ENCODE measurements around the gene ZBTB16.
A peak's percentile ranks its signal among the peaks of the same experiment; 100 is the strongest.

ZBTB16 gene

GRCh38 chr11:114087025-114087424 lies 27.5 kb downstream of the ZBTB16 start:
- DNase-seq (ENCODE audit: low spot score) = no peak
- peaks cover 4% of the 10 kb centered on the region for H3K36me3 ChIP-seq (ENCODE audit: low read depth)
- H3K4me1 ChIP-seq (ENCODE audit: insufficient read depth, poor library complexity, severe bottlenecking) = peaks cover 7% of the 10 kb centered on the region
- no peak overlapping the region for H3K27ac ChIP-seq (ENCODE audit: poor library complexity, severe bottlenecking)
- H3K27me3 ChIP-seq (ENCODE audit: insufficient read depth, poor library complexity, severe bottlenecking) = no peaks in the 10 kb centered on the region
- no peaks in the 10 kb centered on the region for H3K9me3 ChIP-seq (ENCODE audit: severe bottlenecking)
- H3K4me3 ChIP-seq (ENCODE audit: severe bottlenecking) = no peak overlapping the region
- no peak for ATAC-seq (ENCODE audit: low read depth)
- no peak for TF ChIP-seq CTCF (IDR thresholded peaks at IDR 0.05; ENCODE audit: poor library complexity, severe bottlenecking)

GRCh38 chr11:114088216-114088615 lies 28.7 kb downstream of the ZBTB16 start:
- H3K4me3 ChIP-seq (ENCODE audit: severe bottlenecking) = no peak overlapping the region
- H3K27ac ChIP-seq (ENCODE audit: poor library complexity, severe bottlenecking) = no peak overlapping the region
- no peaks in the 10 kb centered on the region for H3K9me3 ChIP-seq (ENCODE audit: severe bottlenecking)
- no peak for TF ChIP-seq CTCF (IDR thresholded peaks at IDR 0.05; ENCODE audit: poor library complexity, severe bottlenecking)
- ATAC-seq (ENCODE audit: low read depth) (peak; percentile 37; the same call in 1 of the 3 replicates), DNase-seq (ENCODE audit: low spot score) (no peak)
- no peaks in the 10 kb centered on the region for H3K27me3 ChIP-seq (ENCODE audit: insufficient read depth, poor library complexity, severe bottlenecking)
- peaks cover 7% of the 10 kb centered on the region for H3K4me1 ChIP-seq (ENCODE audit: insufficient read depth, poor library complexity, severe bottlenecking)
- peaks cover 4% of the 10 kb centered on the region; the same call in 1 of the 2 replicates for H3K36me3 ChIP-seq (ENCODE audit: low read depth)

DNA sequence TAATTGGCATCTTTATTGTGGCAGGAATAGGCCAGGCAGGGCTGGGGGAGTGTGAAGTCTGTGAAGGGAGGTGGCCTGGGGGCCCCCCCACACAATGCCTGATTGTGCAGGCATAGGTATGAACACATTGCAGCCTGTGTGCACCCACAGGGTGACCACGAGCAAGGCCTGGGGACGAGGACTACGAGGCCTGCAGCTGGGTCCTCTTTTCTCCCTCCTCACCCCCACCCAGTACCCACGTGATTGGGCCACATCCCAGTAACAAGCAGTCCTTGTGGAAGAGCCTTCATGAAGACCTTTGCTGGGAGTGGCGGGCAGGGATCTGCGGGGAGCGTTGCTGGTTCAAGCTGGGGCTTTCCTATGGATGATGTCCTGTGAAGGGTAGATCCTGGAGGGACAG lies 29.3 kb downstream of the ZBTB16 start:
- no peak for TF ChIP-seq CTCF (IDR thresholded peaks at IDR 0.05; ENCODE audit: poor library complexity, severe bottlenecking)
- H3K9me3 ChIP-seq (ENCODE audit: severe bottlenecking) = no peaks in the 10 kb centered on the region
- H3K36me3 ChIP-seq (ENCODE audit: low read depth) = peaks cover 4% of the 10 kb centered on the region; the same call in 1 of the 2 replicates
- H3K4me3 ChIP-seq (ENCODE audit: severe bottlenecking) = no peak overlapping the region
- no peaks in the 10 kb centered on the region for H3K27me3 ChIP-seq (ENCODE audit: insufficient read depth, poor library complexity, severe bottlenecking)
- no peak for ATAC-seq (ENCODE audit: low read depth)
- no peak overlapping the region for H3K27ac ChIP-seq (ENCODE audit: poor library complexity, severe bottlenecking)
- DNase-seq (ENCODE audit: low spot score) = no peak
- H3K4me1 ChIP-seq (ENCODE audit: insufficient read depth, poor library complexity, severe bottlenecking) = peaks cover 7% of the 10 kb centered on the region

GRCh38 chr11:114089748-114090147 lies 30.2 kb downstream of the ZBTB16 start:
- no peak overlapping the region for H3K27ac ChIP-seq (ENCODE audit: poor library complexity, severe bottlenecking)
- no peak for TF ChIP-seq CTCF (IDR thresholded peaks at IDR 0.05; ENCODE audit: poor library complexity, severe bottlenecking)
- DNase-seq (ENCODE audit: low spot score) (no peak), ATAC-seq (ENCODE audit: low read depth) (no peak)
- peaks cover 7% of the 10 kb centered on the region for H3K4me1 ChIP-seq (ENCODE audit: insufficient read depth, poor library complexity, severe bottlenecking)
- H3K36me3 ChIP-seq (ENCODE audit: low read depth) = peaks cover 4% of the 10 kb centered on the region; the same call in 1 of the 2 replicates
- no peak overlapping the region for H3K4me3 ChIP-seq (ENCODE audit: severe bottlenecking)
- H3K9me3 ChIP-seq (ENCODE audit: severe bottlenecking) = no peaks in the 10 kb centered on the region
- no peaks in the 10 kb centered on the region for H3K27me3 ChIP-seq (ENCODE audit: insufficient read depth, poor library complexity, severe bottlenecking)

- TF ChIP-seq CTCF (IDR thresholded peaks at IDR 0.05; ENCODE audit: poor library complexity, severe bottlenecking) = no peak
- no peak overlapping the region for H3K27ac ChIP-seq (ENCODE audit: poor library complexity, severe bottlenecking)
- peaks cover 5% of the 10 kb centered on the region for H3K4me1 ChIP-seq (ENCODE audit: insufficient read depth, poor library complexity, severe bottlenecking)
These were observed 30.9 kb downstream of the ZBTB16 start for GRCh38 chr11:114090225-114090910.

More at GRCh38 chr11:114090225-114090910, 30.9 kb downstream of the ZBTB16 start:
- H3K9me3 ChIP-seq (ENCODE audit: severe bottlenecking) = no peaks in the 10 kb centered on the region
- H3K4me3 ChIP-seq (ENCODE audit: severe bottlenecking) = no peak overlapping the region
- DNase-seq (ENCODE audit: low spot score) (no peak), ATAC-seq (ENCODE audit: low read depth) (no peak)
- peaks cover 4% of the 10 kb centered on the region; the same call in 1 of the 2 replicates for H3K36me3 ChIP-seq (ENCODE audit: low read depth)
- H3K27me3 ChIP-seq (ENCODE audit: insufficient read depth, poor library complexity, severe bottlenecking) = no peaks in the 10 kb centered on the region
